LNCAP (cell line): ENCODE results near the gene PYGB.

Experiments
- TF ChIP-seq, protein P1 (sequence below): fragments of 450-650 bp; IDR thresholded peaks from 2 replicates; pipeline ENCODE4 v1.5.1; 2017; ENCODE audit warnings: mild to moderate bottlenecking

Gene PYGB

DNA sequence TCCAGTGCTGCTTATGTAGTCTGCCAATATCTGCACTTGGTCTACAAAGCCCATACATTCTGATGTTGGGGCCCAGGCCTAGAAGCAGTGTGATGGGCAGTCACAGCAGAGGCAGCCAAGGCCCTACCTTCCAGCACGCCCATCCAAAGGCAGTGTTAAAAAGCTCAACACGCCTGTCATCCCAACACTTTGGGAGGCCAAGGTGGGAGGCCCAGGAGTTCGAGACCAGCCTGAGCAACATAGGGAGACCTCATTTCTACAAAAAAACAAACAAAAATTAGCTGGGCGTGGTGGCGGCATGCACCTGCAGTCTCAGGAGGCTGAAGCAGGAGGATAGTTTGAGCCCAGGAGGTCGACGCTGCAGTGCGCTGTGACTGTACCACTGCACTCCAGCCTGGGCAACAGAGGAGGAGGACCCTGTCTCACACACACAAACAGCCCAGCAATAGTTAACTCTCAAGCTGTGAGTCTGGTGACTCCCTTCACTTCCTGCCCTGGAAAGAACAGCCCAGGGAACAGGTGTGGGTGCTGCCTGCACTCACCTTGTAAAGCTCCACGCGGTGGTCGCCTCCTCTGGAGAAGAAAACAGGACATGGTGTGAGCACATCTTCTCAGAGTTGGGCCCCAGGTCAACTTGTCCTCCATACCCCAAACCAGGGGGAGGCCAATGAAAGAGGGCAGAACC, 68.8 kb downstream of the PYGB start:
- TF ChIP-seq, protein P1, sequence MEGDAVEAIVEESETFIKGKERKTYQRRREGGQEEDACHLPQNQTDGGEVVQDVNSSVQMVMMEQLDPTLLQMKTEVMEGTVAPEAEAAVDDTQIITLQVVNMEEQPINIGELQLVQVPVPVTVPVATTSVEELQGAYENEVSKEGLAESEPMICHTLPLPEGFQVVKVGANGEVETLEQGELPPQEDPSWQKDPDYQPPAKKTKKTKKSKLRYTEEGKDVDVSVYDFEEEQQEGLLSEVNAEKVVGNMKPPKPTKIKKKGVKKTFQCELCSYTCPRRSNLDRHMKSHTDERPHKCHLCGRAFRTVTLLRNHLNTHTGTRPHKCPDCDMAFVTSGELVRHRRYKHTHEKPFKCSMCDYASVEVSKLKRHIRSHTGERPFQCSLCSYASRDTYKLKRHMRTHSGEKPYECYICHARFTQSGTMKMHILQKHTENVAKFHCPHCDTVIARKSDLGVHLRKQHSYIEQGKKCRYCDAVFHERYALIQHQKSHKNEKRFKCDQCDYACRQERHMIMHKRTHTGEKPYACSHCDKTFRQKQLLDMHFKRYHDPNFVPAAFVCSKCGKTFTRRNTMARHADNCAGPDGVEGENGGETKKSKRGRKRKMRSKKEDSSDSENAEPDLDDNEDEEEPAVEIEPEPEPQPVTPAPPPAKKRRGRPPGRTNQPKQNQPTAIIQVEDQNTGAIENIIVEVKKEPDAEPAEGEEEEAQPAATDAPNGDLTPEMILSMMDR = no peak

DNA sequence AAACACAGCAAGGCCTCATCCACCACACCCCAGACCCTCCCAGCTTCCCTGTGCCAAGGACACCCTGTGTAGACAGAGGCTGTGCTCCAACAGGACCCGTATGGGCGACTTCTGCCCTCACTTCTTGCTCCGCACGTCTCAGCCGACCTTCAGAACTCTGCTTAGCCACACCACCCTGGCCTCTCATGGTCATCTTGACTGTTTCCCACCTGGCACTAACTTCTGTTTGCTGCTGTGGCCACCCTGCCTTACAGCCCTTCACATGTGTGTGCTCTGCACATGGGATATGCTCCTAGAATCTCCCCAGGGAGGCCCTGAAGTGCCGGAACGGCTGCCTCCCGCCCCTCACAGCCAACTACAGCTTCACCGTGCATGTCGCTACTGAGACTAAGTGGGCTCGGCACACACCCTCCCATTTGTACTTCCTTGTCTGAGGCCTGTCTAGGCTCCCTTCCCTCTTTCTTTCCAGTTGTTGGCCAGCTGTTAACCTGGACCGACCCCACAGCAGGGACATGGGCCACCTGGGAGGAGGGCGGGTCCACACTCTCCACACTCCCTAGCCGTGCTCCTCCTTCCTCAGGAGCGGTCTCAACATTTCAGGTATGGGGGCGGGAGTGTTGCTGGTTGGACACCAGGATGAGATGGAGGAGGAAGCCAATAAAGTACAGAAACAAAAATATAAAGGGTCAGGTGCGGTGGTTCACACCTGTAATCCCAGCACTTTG, 69.6 kb downstream of the PYGB start:
- TF ChIP-seq, protein P1 = no peak

GRCh38 chr20:25318471-25319240, 70.8 kb downstream of the PYGB start:
- TF ChIP-seq, protein P1 = no peak

- TF ChIP-seq, protein P1 = no peak
Observed at GRCh38 chr20:25319241-25320034, 71.6 kb downstream of the PYGB start.

DNA sequence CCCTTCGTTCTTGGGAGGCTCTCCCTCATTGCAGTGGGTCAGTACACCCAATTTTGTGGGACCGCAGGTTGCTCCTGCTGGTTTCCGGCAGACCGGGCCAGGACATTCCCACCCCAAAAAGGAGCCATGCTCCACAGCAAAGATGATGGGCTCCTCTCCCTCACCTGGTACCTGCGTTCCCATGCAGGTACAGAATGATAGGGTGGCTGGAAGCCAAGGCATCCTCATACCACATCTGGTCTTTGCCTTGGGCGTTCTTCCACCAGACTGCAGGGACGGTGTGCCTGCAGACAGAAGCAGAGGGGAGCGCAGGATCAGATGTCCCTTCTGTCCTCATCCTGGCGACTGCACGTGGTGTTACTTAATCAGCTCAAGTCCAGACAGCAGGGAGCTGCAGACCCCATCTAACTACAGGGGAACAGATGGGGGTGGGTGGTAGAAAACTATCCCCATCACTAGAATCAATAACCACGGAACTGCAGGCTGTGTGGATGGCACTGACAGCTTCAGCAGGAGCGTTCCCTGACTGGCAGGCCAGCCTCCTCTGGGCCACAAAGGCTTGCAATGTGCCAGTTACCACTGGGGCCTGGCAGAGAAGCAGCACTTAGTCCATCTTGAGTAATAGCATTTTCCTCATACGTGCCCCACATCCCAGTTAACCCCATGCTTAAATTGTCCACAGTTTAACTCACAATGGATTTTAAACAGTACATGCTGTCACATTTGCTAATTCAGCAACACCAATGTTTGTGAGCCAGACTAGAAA, 72.3 kb downstream of the PYGB start:
- TF ChIP-seq, protein P1 = no peak

- TF ChIP-seq, protein P1 = no peak
Observed at GRCh38 chr20:25321262-25321831, 73.5 kb downstream of the PYGB start.
